ENCODE data around the gene PCGF2.

The PCGF2 gene

DNA sequence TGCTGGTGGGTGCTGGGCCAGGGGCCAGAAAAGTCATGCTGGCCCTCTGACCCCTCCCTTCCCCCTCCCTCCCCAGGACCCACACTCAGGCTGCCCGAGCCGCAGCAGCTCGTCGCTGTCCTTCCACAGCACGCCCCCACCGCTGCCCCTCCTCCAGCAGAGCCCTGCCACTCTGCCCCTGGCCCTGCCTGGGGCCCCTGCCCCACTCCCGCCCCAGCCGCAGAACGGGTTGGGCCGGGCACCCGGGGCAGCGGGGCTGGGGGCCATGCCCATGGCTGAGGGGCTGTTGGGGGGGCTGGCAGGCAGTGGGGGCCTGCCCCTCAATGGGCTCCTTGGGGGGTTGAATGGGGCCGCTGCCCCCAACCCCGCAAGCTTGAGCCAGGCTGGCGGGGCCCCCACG, 26.3 kb downstream of the PCGF2 start:
- no peak overlapping the region for H3K27ac ChIP-seq (ENCODE audit: low read length)
- peaks cover 13% of the 10 kb centered on the region for H3K27me3 ChIP-seq (ENCODE audit: control insufficient read depth, insufficient read depth, low read length)
- H3K36me3 ChIP-seq (ENCODE audit: control insufficient read depth, low read depth, low read length): no peaks in the 10 kb centered on the region
- H3K9me3 ChIP-seq (ENCODE audit: control insufficient read depth, low read depth, low read length): no peaks in the 10 kb centered on the region
- no peak overlapping the region for H3K9ac ChIP-seq (ENCODE audit: low read length)
- no peak overlapping the region for H3K4me3 ChIP-seq (ENCODE audit: low read length)
- peaks cover 6% of the 10 kb centered on the region for H3K4me1 ChIP-seq (ENCODE audit: control insufficient read depth, low read depth, low read length)

GRCh38 chr17:38720941-38721340, 27.2 kb downstream of the PCGF2 start:
- Histone ChIP-seq H3K4me1 (ENCODE audit: control insufficient read depth, low read depth, low read length) (peaks cover 9% of the 10 kb centered on the region), H3K36me3 (ENCODE audit: control insufficient read depth, low read depth, low read length) (no peaks in the 10 kb centered on the region), H3K27me3 (ENCODE audit: control insufficient read depth, insufficient read depth, low read length) (peaks cover 13% of the 10 kb centered on the region), H3K9me3 (ENCODE audit: control insufficient read depth, low read depth, low read length) (no peaks in the 10 kb centered on the region), H3K9ac (ENCODE audit: low read length) (no peak overlapping the region), H3K27ac (ENCODE audit: low read length) (no peak overlapping the region), H3K4me3 (ENCODE audit: low read length) (no peak overlapping the region)

GRCh38 chr17:38719943-38720641, 28.0 kb downstream of the PCGF2 start:
- no peaks in the 10 kb centered on the region for H3K9me3 ChIP-seq (ENCODE audit: control insufficient read depth, low read depth, low read length)
- H3K27ac ChIP-seq (ENCODE audit: low read length): no peak overlapping the region
- no peak overlapping the region for H3K9ac ChIP-seq (ENCODE audit: low read length)
- H3K27me3 ChIP-seq (ENCODE audit: control insufficient read depth, insufficient read depth, low read length): peaks cover 13% of the 10 kb centered on the region
- no peaks in the 10 kb centered on the region for H3K36me3 ChIP-seq (ENCODE audit: control insufficient read depth, low read depth, low read length)
- H3K4me3 ChIP-seq (ENCODE audit: low read length): peak overlapping the region; percentile 36
- H3K4me1 ChIP-seq (ENCODE audit: control insufficient read depth, low read depth, low read length): peaks cover 17% of the 10 kb centered on the region

DNA sequence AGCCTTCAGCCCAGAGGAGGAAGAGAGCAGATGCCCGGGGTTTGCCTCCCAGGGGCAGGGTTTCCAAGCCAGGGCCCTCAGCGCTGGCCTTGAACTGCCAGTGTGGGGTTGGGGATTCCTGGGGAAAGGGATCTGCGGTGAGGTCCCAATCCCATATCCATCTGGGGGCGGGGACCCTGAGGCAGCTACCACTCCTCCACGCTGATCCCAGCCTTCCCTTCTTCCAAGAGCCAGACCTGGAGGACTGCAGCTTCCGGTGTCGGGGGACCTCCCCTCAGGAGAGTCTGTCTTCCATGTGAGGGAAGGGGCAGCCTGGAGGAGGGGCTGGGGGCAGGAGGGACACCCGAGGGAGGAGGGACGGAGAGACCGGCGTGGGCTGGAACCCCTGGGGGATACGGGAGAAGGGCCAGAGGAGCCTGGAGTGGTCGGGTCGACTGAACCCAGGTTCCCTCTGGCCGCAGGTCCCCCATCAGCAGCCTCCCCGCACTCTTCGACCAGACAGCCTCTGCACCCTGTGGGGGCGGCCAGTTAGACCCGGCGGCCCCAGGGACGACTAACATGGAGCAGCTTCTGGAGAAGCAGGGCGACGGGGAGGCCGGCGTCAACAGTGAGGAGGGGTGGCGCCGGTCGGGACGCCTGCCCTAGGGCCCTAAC, 28.7 kb downstream of the PCGF2 start:
- no peaks in the 10 kb centered on the region for H3K36me3 ChIP-seq (ENCODE audit: control insufficient read depth, low read depth, low read length)
- peaks cover 13% of the 10 kb centered on the region for H3K27me3 ChIP-seq (ENCODE audit: control insufficient read depth, insufficient read depth, low read length)
- H3K4me1 ChIP-seq (ENCODE audit: control insufficient read depth, low read depth, low read length): peaks cover 20% of the 10 kb centered on the region
- H3K9ac ChIP-seq (ENCODE audit: low read length): no peak overlapping the region
- peak overlapping the region; percentile 36 for H3K4me3 ChIP-seq (ENCODE audit: low read length)
- no peak overlapping the region for H3K27ac ChIP-seq (ENCODE audit: low read length)
- H3K9me3 ChIP-seq (ENCODE audit: control insufficient read depth, low read depth, low read length): no peaks in the 10 kb centered on the region

GRCh38 chr17:38717139-38717745, 30.9 kb downstream of the PCGF2 start:
- Histone ChIP-seq H3K36me3 (ENCODE audit: control insufficient read depth, low read depth, low read length) (no peaks in the 10 kb centered on the region), H3K27me3 (ENCODE audit: control insufficient read depth, insufficient read depth, low read length) (peaks cover 13% of the 10 kb centered on the region), H3K9me3 (ENCODE audit: control insufficient read depth, low read depth, low read length) (no peaks in the 10 kb centered on the region), H3K9ac (ENCODE audit: low read length) (no peak overlapping the region), H3K4me3 (ENCODE audit: low read length) (no peak overlapping the region), H3K27ac (ENCODE audit: low read length) (no peak overlapping the region), H3K4me1 (ENCODE audit: control insufficient read depth, low read depth, low read length) (peaks cover 29% of the 10 kb centered on the region)

DNA sequence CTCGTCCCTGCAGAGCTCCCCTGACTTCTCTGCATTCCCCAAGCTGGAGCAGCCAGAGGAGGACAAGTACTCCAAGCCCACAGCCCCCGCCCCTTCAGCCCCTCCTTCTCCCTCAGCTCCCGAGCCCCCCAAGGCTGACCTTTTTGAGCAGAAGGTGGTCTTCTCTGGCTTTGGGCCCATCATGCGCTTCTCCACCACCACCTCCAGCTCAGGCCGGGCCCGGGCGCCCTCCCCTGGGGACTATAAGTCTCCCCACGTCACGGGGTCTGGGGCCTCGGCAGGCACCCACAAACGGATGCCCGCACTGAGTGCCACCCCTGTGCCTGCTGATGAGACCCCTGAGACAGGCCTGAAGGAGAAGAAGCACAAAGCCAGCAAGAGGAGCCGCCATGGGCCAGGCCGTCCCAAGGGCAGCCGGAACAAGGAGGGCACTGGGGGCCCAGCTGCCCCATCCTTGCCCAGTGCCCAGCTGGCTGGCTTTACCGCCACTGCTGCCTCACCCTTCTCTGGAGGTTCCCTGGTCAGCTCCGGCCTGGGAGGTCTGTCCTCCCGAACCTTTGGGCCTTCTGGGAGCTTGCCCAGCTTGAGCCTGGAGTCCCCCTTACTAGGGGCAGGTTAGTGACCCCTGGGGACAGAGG, 31.6 kb downstream of the PCGF2 start:
- H3K4me1 ChIP-seq (ENCODE audit: control insufficient read depth, low read depth, low read length): peaks cover 29% of the 10 kb centered on the region
- peaks cover 12% of the 10 kb centered on the region for H3K27me3 ChIP-seq (ENCODE audit: control insufficient read depth, insufficient read depth, low read length)

DNA sequence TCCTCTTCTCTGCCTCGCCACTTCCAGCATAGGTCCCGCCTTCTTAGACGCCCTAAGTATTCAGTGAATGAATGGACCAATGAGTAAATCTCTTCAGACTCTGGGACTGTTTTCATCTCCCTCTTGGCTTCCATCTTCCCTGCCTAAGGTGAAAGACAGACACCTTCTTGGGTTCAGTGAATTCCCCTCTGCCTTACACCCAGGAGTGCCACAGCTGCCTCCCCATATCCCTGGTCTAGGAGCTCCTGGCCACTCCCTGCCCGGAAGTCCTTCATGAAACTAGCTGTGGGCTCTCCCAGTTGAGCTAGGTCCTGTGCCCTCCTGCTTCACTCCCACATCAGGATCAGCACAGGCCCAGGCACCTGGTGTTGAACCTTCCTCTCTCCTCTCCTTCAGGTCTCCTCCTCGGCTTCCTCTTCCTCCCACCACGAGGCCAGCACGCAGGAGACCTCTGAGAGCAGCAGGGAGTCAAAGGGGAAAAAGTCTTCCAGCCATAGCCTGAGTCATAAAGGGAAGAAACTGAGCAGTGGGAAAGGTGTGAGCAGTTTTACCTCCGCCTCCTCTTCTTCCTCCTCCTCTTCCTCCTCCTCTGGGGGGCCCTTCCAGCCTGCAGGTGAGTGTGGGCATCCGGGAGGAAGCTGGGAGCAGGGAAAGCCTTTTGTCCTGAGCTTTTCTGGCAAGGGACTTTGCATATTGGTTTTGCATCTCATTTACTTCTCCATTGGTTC, 32.8 kb downstream of the PCGF2 start:
- Histone ChIP-seq H3K9ac (ENCODE audit: low read length) (no peak overlapping the region), H3K27ac (ENCODE audit: low read length) (no peak overlapping the region)

More for the DNA sequence above, 31.6 kb downstream of the PCGF2 start:
- Histone ChIP-seq H3K27ac (ENCODE audit: low read length) (no peak overlapping the region), H3K9ac (ENCODE audit: low read length) (no peak overlapping the region), H3K36me3 (ENCODE audit: control insufficient read depth, low read depth, low read length) (no peaks in the 10 kb centered on the region), H3K9me3 (ENCODE audit: control insufficient read depth, low read depth, low read length) (no peaks in the 10 kb centered on the region), H3K4me3 (ENCODE audit: low read length) (no peak overlapping the region)

GRCh38 chr17:38713456-38714075, 34.6 kb downstream of the PCGF2 start:
- H3K9me3 ChIP-seq (ENCODE audit: control insufficient read depth, low read depth, low read length): no peaks in the 10 kb centered on the region
- no peaks in the 10 kb centered on the region for H3K36me3 ChIP-seq (ENCODE audit: control insufficient read depth, low read depth, low read length)
- no peak overlapping the region for H3K4me3 ChIP-seq (ENCODE audit: low read length)
- no peak overlapping the region for H3K9ac ChIP-seq (ENCODE audit: low read length)
- no peaks in the 10 kb centered on the region for H3K27me3 ChIP-seq (ENCODE audit: control insufficient read depth, insufficient read depth, low read length)
- H3K27ac ChIP-seq (ENCODE audit: low read length): no peak overlapping the region
- peaks cover 23% of the 10 kb centered on the region for H3K4me1 ChIP-seq (ENCODE audit: control insufficient read depth, low read depth, low read length)

More for the DNA sequence above, 32.8 kb downstream of the PCGF2 start:
- H3K4me3 ChIP-seq (ENCODE audit: low read length): peak overlapping the region; percentile 6
- H3K9me3 ChIP-seq (ENCODE audit: control insufficient read depth, low read depth, low read length): no peaks in the 10 kb centered on the region
- peaks cover 29% of the 10 kb centered on the region for H3K4me1 ChIP-seq (ENCODE audit: control insufficient read depth, low read depth, low read length)
- H3K36me3 ChIP-seq (ENCODE audit: control insufficient read depth, low read depth, low read length): no peaks in the 10 kb centered on the region
- peaks cover under 1% of the 10 kb centered on the region for H3K27me3 ChIP-seq (ENCODE audit: control insufficient read depth, insufficient read depth, low read length)

GRCh38 chr17:38712593-38712992, 35.5 kb downstream of the PCGF2 start:
- Histone ChIP-seq H3K4me1 (ENCODE audit: control insufficient read depth, low read depth, low read length) (peaks cover 23% of the 10 kb centered on the region), H3K36me3 (ENCODE audit: control insufficient read depth, low read depth, low read length) (no peaks in the 10 kb centered on the region), H3K27me3 (ENCODE audit: control insufficient read depth, insufficient read depth, low read length) (peaks cover 7% of the 10 kb centered on the region), H3K9me3 (ENCODE audit: control insufficient read depth, low read depth, low read length) (no peaks in the 10 kb centered on the region), H3K9ac (ENCODE audit: low read length) (no peak overlapping the region), H3K4me3 (ENCODE audit: low read length) (no peak overlapping the region), H3K27ac (ENCODE audit: low read length) (no peak overlapping the region)

DNA sequence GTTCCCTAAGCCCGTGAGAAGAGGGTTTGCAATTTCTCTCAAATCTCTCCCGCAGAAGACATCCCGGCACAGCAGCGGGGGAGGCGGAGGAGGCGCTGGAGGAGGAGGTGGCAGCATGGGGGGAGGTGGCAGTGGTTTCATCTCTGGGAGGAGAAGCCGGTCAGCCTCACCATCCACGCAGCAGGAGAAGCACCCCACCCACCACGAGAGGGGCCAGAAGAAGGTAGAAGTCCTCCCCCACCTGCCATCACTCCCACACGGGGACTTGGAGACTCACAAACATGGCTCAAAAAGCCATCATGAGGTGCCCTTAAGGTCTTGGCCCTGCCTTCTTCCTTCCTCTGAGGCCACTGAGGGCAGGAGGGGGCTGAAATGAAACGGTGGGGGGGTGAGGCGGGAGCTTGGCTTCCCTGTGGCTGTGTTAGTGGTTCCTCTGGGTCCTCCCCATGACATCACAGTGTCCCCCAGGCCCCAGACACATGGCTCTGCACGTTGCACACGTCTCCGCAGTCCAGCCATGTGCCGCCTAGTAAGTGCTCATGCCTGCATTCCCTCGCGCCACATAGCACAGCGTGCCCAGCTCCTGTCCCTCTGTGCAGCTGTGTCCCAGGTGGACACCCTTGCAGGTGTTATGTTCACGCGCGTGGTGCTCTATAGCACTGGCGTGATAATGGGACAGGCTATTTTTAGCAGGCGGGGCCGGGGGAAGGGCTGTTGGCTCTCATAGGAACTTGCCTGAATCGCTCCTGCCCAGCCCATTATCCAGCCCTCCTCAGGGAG, 36.2 kb downstream of the PCGF2 start:
- Histone ChIP-seq H3K36me3 (ENCODE audit: control insufficient read depth, low read depth, low read length) (no peaks in the 10 kb centered on the region), H3K27ac (ENCODE audit: low read length) (no peak overlapping the region), H3K4me1 (ENCODE audit: control insufficient read depth, low read depth, low read length) (peaks cover 27% of the 10 kb centered on the region), H3K9ac (ENCODE audit: low read length) (no peak overlapping the region), H3K27me3 (ENCODE audit: control insufficient read depth, insufficient read depth, low read length) (peaks cover 13% of the 10 kb centered on the region), H3K9me3 (ENCODE audit: control insufficient read depth, low read depth, low read length) (no peaks in the 10 kb centered on the region), H3K4me3 (ENCODE audit: low read length) (no peak overlapping the region)
